ENCODE measurements around the gene CACNA2D3.

CACNA2D3 gene

GRCh38 chr3:54122324-54123002 lies at the start of gene CACNA2D3:
Gene CACNA2D3 (plus strand): TSS chr3:54122552.
- peaks cover 27 to 35% of the 10 kb centered on the region in 2 donors for H3K27me3 ChIP-seq (ENCODE audit: control insufficient read depth in 2 of 2, insufficient read depth in 2 of 2, low read length in 2 of 2)
- no peak within 1 kb of the TSS for H3K9ac ChIP-seq (ENCODE audit: low read depth in 1 of 2, low read length in 2 of 2)
- H3K36me3 ChIP-seq (ENCODE audit: control insufficient read depth in 2 of 2, insufficient read depth in 2 of 2, low read length in 2 of 2): no peaks in the 10 kb centered on the region
- no peak within 1 kb of the TSS for H3K27ac ChIP-seq (ENCODE audit: low read depth in 2 of 2, low read length in 2 of 2)
- no peaks in the 10 kb centered on the region for H3K9me3 ChIP-seq (ENCODE audit: control insufficient read depth in 2 of 2, low read length in 2 of 2)
- peaks cover 5 to 8% of the 10 kb centered on the region in 2 donors for H3K4me1 ChIP-seq (ENCODE audit: control insufficient read depth in 2 of 2, insufficient read depth in 2 of 2, low read length in 2 of 2)
- peak within 1 kb of the TSS in 1 of 2 donors; percentile 41 for H3K4me3 ChIP-seq (ENCODE audit: low read length in 2 of 2)

DNA sequence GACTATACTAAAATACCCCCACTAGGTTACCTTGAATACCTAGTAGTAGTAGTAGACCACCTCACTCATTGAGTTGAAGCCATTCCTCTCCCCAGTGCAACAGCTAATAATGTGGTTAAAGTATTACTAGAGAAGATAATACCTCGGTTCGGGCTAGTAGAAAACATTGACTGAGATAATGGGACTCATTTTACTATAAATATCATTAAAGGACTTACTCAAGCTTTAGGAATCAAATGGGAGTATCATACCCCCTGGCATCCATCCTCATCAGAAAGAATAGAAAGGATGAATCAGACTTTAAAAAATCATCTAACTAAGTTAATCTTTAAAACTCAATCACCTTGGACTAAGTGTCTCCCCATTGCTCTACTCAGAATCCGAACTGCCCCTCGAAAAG lies 49.0 kb upstream of the CACNA2D3 start:
- Histone ChIP-seq H3K27me3 (ENCODE audit: control insufficient read depth in 2 of 2, insufficient read depth in 2 of 2, low read length in 2 of 2) (no peaks in the 10 kb centered on the region), H3K27ac (ENCODE audit: low read depth in 2 of 2, low read length in 2 of 2) (no peak overlapping the region), H3K9me3 (ENCODE audit: control insufficient read depth in 2 of 2, low read length in 2 of 2) (peaks cover 0 to 2% of the 10 kb centered on the region in 2 donors), H3K36me3 (ENCODE audit: control insufficient read depth in 2 of 2, insufficient read depth in 2 of 2, low read length in 2 of 2) (no peaks in the 10 kb centered on the region), H3K4me3 (ENCODE audit: low read length in 2 of 2) (no peak overlapping the region), H3K4me1 (ENCODE audit: control insufficient read depth in 2 of 2, insufficient read depth in 2 of 2, low read length in 2 of 2) (no peaks in the 10 kb centered on the region), H3K9ac (ENCODE audit: low read depth in 1 of 2, low read length in 2 of 2) (no peak overlapping the region)

DNA sequence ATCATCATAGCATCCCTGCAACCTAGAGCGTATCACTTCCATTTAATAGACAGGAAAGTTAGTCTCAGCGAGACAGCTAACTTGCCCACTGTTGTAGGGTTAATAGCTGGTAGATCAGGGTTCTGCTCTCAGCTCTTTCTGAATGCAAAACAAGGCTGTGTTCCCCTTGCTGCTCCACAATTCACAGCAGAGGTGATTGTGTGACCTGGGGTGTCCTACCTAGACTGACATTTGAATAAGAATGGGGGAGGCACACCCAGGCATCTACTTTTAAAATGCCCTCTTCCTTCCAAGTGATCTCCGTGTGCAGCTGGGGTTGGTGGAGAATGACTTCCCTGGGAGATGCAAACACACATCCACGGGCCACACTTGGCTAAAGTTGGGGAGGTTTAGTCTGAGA lies 43.0 kb upstream of the CACNA2D3 start:
- no peaks in the 10 kb centered on the region for H3K36me3 ChIP-seq (ENCODE audit: control insufficient read depth in 2 of 2, insufficient read depth in 2 of 2, low read length in 2 of 2)
- H3K4me3 ChIP-seq (ENCODE audit: low read length in 2 of 2): no peak overlapping the region
- H3K4me1 ChIP-seq (ENCODE audit: control insufficient read depth in 2 of 2, insufficient read depth in 2 of 2, low read length in 2 of 2): no peaks in the 10 kb centered on the region
- no peaks in the 10 kb centered on the region for H3K9me3 ChIP-seq (ENCODE audit: control insufficient read depth in 2 of 2, low read length in 2 of 2)
- H3K27me3 ChIP-seq (ENCODE audit: control insufficient read depth in 2 of 2, insufficient read depth in 2 of 2, low read length in 2 of 2): no peaks in the 10 kb centered on the region
- no peak overlapping the region for H3K9ac ChIP-seq (ENCODE audit: low read depth in 1 of 2, low read length in 2 of 2)
- no peak overlapping the region for H3K27ac ChIP-seq (ENCODE audit: low read depth in 2 of 2, low read length in 2 of 2)

DNA sequence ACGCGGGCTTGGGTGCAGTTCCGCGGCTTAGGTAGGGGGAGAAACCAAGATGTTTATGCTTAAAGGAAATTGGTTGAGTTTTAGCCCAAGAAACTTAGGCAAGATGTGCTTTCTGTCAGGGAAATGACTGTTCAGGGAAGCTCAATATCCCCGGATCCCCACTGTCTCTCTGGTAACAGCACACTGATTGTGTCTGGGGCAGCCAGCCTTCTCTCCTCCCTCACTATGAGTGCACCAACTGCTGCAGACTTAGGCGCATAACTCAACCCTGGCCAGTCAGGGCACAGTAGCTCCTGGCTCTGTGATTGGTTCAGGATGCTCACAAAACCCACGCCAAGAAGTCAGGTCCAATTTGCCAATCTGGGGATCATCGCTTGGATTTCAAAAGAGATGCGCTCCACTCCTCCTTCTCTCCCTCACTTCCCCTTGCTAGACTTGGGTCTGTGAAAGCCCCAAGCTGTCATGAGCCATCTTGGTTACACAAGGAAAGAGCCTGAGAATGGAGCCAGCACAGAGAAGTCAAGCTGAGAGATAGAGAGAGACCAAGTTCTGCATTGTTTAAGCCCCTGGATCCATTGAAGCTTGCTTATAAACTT lies 42.5 kb upstream of the CACNA2D3 start:
- Histone ChIP-seq H3K9me3 (ENCODE audit: control insufficient read depth in 2 of 2, low read length in 2 of 2) (no peaks in the 10 kb centered on the region), H3K27me3 (ENCODE audit: control insufficient read depth in 2 of 2, insufficient read depth in 2 of 2, low read length in 2 of 2) (peaks cover 0 to 2% of the 10 kb centered on the region in 2 donors), H3K4me1 (ENCODE audit: control insufficient read depth in 2 of 2, insufficient read depth in 2 of 2, low read length in 2 of 2) (no peaks in the 10 kb centered on the region), H3K27ac (ENCODE audit: low read depth in 2 of 2, low read length in 2 of 2) (no peak overlapping the region), H3K36me3 (ENCODE audit: control insufficient read depth in 2 of 2, insufficient read depth in 2 of 2, low read length in 2 of 2) (no peaks in the 10 kb centered on the region), H3K9ac (ENCODE audit: low read depth in 1 of 2, low read length in 2 of 2) (no peak overlapping the region), H3K4me3 (ENCODE audit: low read length in 2 of 2) (no peak overlapping the region)

- H3K27me3 ChIP-seq (ENCODE audit: control insufficient read depth in 2 of 2, insufficient read depth in 2 of 2, low read length in 2 of 2): peaks cover 6 to 28% of the 10 kb centered on the region in 2 donors
- no peaks in the 10 kb centered on the region for H3K4me1 ChIP-seq (ENCODE audit: control insufficient read depth in 2 of 2, insufficient read depth in 2 of 2, low read length in 2 of 2)
- H3K4me3 ChIP-seq (ENCODE audit: low read length in 2 of 2): no peak overlapping the region
- no peaks in the 10 kb centered on the region for H3K36me3 ChIP-seq (ENCODE audit: control insufficient read depth in 2 of 2, insufficient read depth in 2 of 2, low read length in 2 of 2)
- no peak overlapping the region for H3K9ac ChIP-seq (ENCODE audit: low read depth in 1 of 2, low read length in 2 of 2)
- H3K27ac ChIP-seq (ENCODE audit: low read depth in 2 of 2, low read length in 2 of 2): no peak overlapping the region
- no peaks in the 10 kb centered on the region for H3K9me3 ChIP-seq (ENCODE audit: control insufficient read depth in 2 of 2, low read length in 2 of 2)
These were observed 38.4 kb upstream of the CACNA2D3 start for GRCh38 chr3:54083921-54084320.

GRCh38 chr3:54085936-54086335 lies 36.4 kb upstream of the CACNA2D3 start:
- Histone ChIP-seq H3K9me3 (ENCODE audit: control insufficient read depth in 2 of 2, low read length in 2 of 2) (no peaks in the 10 kb centered on the region), H3K9ac (ENCODE audit: low read depth in 1 of 2, low read length in 2 of 2) (no peak overlapping the region), H3K36me3 (ENCODE audit: control insufficient read depth in 2 of 2, insufficient read depth in 2 of 2, low read length in 2 of 2) (no peaks in the 10 kb centered on the region), H3K27me3 (ENCODE audit: control insufficient read depth in 2 of 2, insufficient read depth in 2 of 2, low read length in 2 of 2) (peaks cover 6 to 29% of the 10 kb centered on the region in 2 donors), H3K4me3 (ENCODE audit: low read length in 2 of 2) (no peak overlapping the region), H3K27ac (ENCODE audit: low read depth in 2 of 2, low read length in 2 of 2) (no peak overlapping the region), H3K4me1 (ENCODE audit: control insufficient read depth in 2 of 2, insufficient read depth in 2 of 2, low read length in 2 of 2) (no peaks in the 10 kb centered on the region)

DNA sequence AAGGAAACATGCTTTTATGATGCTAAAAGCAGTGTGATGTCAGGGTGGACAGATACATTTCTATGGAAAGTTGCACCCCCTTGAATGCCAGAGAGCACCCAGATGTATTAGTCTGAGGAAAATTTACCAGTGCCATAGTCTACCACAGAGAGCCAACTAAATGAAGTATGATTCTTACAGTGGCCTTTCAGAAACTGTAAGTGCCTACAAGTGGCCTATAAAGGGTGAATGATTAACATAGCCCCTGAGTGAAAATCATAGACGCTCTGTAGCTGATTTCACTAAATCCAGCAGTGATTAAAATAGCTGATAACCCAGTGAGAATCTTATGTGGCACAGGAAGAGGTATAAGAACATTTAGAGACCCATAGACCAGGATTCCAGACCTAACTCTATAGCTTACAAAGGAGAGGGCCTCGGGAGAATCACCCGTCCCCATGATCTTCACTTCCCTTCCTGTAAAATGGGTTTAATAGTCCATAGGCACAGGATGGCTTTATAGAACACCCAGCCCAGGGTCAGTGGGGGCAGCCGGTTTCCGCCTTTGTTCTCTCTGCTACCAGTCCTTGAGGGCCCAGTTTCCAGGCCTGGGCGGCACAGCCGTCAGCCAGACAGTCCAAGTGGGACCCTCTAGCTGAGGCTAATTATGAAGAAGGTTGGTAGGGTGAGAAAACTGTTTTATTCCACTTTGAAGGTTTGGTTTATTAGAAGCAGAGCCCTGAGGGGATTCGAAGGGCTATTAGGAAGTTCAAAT lies 35.5 kb upstream of the CACNA2D3 start:
- Histone ChIP-seq H3K27ac (ENCODE audit: low read depth in 2 of 2, low read length in 2 of 2) (no peak overlapping the region), H3K4me3 (ENCODE audit: low read length in 2 of 2) (no peak overlapping the region), H3K9me3 (ENCODE audit: control insufficient read depth in 2 of 2, low read length in 2 of 2) (no peaks in the 10 kb centered on the region), H3K36me3 (ENCODE audit: control insufficient read depth in 2 of 2, insufficient read depth in 2 of 2, low read length in 2 of 2) (no peaks in the 10 kb centered on the region), H3K4me1 (ENCODE audit: control insufficient read depth in 2 of 2, insufficient read depth in 2 of 2, low read length in 2 of 2) (no peaks in the 10 kb centered on the region), H3K9ac (ENCODE audit: low read depth in 1 of 2, low read length in 2 of 2) (no peak overlapping the region), H3K27me3 (ENCODE audit: control insufficient read depth in 2 of 2, insufficient read depth in 2 of 2, low read length in 2 of 2) (peaks cover 6 to 29% of the 10 kb centered on the region in 2 donors)

DNA sequence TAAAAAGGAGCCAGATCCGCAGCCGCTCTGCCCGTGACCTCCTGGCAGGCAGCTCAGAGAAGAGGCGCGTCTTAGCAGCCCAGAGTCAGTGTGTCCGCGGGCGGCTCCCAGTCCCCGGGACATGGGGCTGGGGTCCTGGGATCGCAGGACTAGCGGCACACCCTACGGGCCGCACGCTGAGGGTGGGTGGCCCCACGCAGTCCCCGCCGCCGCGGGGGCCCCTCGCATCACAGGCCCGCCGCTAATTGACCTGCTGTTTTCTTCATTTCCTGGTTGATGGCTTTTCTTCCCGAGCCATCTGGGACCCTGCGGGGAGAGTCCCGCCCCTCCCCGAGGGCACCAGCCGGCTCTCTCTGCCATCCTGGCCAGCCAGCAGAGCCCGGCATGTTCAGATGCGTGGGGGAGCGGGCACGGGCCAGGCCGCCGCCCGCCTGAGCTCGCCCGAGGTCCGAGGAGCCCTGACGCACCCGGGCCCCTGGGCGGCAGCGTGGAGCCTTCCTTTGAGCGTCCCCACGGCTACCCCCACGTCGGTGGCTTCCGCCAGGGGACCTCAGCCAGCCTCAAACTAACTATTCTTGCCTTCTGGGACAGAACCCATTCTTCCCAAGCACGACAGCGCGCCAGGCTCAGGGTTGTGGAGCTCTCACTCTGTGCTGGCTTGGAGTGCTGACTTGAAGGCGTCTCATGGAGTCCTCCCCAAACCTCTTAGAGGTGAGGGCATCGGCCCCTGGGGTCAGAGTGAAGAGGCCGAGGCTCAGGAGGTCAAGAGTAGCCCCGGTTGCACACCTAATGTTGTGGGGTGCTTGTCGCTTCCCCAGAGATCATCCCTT lies 34.6 kb upstream of the CACNA2D3 start:
- H3K4me3 ChIP-seq (ENCODE audit: low read length in 2 of 2): no peak overlapping the region
- peaks cover 6 to 29% of the 10 kb centered on the region in 2 donors for H3K27me3 ChIP-seq (ENCODE audit: control insufficient read depth in 2 of 2, insufficient read depth in 2 of 2, low read length in 2 of 2)
- no peaks in the 10 kb centered on the region for H3K4me1 ChIP-seq (ENCODE audit: control insufficient read depth in 2 of 2, insufficient read depth in 2 of 2, low read length in 2 of 2)
- no peaks in the 10 kb centered on the region for H3K36me3 ChIP-seq (ENCODE audit: control insufficient read depth in 2 of 2, insufficient read depth in 2 of 2, low read length in 2 of 2)
- H3K9me3 ChIP-seq (ENCODE audit: control insufficient read depth in 2 of 2, low read length in 2 of 2): no peaks in the 10 kb centered on the region
- no peak overlapping the region for H3K9ac ChIP-seq (ENCODE audit: low read depth in 1 of 2, low read length in 2 of 2)
- no peak overlapping the region for H3K27ac ChIP-seq (ENCODE audit: low read depth in 2 of 2, low read length in 2 of 2)

DNA sequence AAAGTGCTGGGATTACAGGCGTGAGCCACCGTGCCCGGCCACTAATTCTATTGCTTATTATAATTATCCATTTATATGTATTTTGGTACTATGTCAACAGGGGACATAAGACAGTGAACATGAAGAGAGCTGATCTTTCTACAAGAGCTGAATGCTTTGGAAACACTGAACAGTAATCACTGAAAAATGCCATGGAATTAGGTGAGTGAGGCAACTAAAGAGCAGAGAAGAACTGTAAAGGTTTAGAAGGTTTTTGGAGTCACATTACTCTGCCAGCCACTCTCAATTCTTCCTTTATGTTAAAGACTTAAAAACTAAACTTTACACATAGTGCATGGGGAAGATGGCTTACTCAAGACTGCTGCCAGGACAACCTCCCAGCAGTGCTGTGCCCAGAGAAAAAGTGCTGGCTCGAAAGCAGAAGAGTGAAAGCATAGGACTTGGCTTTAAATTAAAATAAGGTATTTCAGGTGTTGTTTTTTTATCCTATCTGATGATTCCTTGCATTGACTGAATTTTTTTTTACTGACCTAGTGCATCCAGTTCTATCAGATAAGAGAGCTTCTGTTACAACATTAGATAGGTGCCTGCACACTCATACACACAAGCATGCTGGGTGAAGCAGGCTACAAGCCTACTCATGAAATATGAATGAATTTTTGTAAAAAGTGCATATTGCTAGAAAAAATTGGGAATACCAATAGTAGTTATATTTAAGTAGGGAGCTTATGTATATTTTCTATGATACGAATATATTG lies 28.7 kb upstream of the CACNA2D3 start:
- Histone ChIP-seq H3K4me1 (ENCODE audit: control insufficient read depth in 2 of 2, insufficient read depth in 2 of 2, low read length in 2 of 2) (no peaks in the 10 kb centered on the region), H3K36me3 (ENCODE audit: control insufficient read depth in 2 of 2, insufficient read depth in 2 of 2, low read length in 2 of 2) (no peaks in the 10 kb centered on the region), H3K9ac (ENCODE audit: low read depth in 1 of 2, low read length in 2 of 2) (no peak overlapping the region), H3K27ac (ENCODE audit: low read depth in 2 of 2, low read length in 2 of 2) (no peak overlapping the region), H3K4me3 (ENCODE audit: low read length in 2 of 2) (no peak overlapping the region), H3K9me3 (ENCODE audit: control insufficient read depth in 2 of 2, low read length in 2 of 2) (no peaks in the 10 kb centered on the region), H3K27me3 (ENCODE audit: control insufficient read depth in 2 of 2, insufficient read depth in 2 of 2, low read length in 2 of 2) (peaks cover 1 to 3% of the 10 kb centered on the region in 2 donors)

Data from mucosa of rectum (tissue), 2 donors.